AG09309 (cell line): ENCODE results near the gene LEMD2.

ENCODE experiments used
- DNase-seq: peaks from one replicate; pipeline ENCODE4 v3.0.0-alpha.2; 2010; ENCODE audit warnings: low read depth
- H3K4me3 ChIP-seq: 2 replicates; pipeline ENCODE4 v1.5.1; 2011; ENCODE audit warnings: mild to moderate bottlenecking, low read depth, low read length, moderate library complexity; ENCODE audit not compliant: control insufficient read depth
- TF ChIP-seq, protein P1 (sequence below): IDR thresholded peaks from 2 replicates; pipeline ENCODE4 v1.5.1; 2011; ENCODE audit warnings: mild to moderate bottlenecking, low read depth, low read length, inconsistent platforms; ENCODE audit not compliant: insufficient read depth, control insufficient read depth; ENCODE audit errors: missing control alignments

Gene LEMD2

DNA sequence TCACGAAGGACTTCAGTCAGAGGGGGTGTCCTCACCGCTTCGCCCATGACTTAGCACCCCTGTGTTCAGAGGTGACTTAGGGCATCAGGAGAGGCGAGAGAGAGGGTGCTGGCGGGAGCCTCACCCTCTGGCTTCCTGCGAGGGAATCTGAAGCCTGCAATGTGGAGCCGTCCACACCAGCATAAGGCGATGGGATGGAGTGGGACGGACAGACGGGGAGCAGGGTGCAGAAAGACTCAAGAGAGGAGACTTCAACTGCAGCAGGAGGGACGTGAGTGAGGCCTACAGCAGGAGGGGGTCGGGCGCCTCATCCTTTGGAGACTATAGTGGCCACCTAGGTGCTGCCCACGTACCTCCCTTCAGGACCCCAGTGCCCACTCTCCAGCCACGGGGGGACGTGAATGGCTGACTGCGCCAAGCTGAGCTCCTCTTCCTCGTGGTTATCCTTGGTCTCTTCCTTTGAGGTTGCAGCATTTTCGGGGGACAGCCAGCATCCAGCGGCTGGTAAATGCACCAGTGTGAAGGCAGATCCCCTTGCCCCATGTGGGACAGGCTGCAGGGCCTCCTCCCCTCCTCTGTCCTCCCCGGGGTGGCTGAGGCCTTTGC, 41.8 kb upstream of the LEMD2 start:
- no peak for DNase-seq
- TF ChIP-seq, protein P1, sequence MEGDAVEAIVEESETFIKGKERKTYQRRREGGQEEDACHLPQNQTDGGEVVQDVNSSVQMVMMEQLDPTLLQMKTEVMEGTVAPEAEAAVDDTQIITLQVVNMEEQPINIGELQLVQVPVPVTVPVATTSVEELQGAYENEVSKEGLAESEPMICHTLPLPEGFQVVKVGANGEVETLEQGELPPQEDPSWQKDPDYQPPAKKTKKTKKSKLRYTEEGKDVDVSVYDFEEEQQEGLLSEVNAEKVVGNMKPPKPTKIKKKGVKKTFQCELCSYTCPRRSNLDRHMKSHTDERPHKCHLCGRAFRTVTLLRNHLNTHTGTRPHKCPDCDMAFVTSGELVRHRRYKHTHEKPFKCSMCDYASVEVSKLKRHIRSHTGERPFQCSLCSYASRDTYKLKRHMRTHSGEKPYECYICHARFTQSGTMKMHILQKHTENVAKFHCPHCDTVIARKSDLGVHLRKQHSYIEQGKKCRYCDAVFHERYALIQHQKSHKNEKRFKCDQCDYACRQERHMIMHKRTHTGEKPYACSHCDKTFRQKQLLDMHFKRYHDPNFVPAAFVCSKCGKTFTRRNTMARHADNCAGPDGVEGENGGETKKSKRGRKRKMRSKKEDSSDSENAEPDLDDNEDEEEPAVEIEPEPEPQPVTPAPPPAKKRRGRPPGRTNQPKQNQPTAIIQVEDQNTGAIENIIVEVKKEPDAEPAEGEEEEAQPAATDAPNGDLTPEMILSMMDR = no peak
- no peak overlapping the region for H3K4me3 ChIP-seq

DNA sequence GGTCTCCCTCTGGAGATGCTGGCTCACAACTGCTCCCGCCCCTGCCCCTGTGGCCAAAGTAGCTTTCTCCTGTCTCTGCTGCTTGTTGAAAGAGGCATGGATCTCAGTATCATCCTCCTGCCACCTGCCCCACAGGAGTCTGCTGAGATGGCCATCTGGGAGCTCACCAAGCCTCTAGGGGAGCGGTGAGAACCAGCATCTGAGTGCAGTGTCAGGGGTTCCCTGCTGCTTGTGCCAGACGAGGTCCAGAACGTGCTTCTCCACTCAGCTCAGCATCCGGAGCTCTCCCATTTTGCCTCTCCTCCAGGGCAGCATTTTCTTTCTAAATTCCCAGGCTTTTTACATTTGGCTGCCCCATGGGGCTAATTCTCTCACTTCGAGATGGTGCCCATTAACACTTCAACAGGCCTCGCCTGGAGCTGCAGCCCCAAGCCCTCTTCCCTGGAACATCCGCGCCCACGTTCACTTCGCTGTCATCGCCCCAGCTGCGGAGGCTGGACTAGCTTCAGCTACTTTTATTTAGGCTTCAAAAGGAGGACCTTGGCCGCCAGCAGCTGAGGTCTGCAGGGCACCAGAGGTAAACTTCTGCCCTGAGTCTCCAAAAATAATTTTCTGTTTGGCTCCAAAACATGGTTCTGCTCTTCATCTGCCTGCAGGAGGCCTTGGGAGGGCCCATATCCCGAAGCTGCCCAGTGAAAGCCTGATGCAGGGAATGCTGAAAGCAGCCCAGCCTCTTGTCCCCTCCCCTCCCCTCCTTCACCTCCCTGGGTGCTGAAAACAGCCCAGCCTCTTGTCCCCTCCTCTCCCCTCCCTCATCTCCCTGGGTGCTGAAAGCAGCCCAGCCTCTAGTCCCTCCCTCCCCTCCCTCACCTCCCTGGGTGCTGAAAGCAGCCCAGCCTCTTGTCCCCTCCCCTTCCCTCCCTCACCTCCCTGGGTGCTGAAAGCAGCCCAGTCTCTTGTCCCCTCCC, 40.1 kb upstream of the LEMD2 start:
- no peak for DNase-seq
- TF ChIP-seq, protein P1 = peak; percentile 5
- no peak overlapping the region for H3K4me3 ChIP-seq

DNA sequence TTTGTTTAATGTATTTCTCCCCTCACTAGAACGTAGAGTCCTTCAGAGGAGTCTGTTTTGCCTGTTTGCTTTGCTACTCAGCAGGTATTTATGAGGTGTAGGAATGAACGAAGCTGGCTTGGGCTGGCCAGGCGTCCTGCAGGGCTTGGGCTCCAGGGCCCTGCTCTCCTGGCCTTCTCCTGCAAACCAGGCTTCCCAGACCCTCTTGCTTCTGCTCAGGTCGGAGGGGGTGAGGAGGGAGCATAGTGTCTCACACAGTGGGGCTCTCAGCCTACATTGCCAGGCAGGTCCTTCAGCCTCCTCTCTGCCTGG, 39.5 kb upstream of the LEMD2 start:
- TF ChIP-seq, protein P1 = no peak
- H3K4me3 ChIP-seq = no peak overlapping the region
- no peak for DNase-seq

DNA sequence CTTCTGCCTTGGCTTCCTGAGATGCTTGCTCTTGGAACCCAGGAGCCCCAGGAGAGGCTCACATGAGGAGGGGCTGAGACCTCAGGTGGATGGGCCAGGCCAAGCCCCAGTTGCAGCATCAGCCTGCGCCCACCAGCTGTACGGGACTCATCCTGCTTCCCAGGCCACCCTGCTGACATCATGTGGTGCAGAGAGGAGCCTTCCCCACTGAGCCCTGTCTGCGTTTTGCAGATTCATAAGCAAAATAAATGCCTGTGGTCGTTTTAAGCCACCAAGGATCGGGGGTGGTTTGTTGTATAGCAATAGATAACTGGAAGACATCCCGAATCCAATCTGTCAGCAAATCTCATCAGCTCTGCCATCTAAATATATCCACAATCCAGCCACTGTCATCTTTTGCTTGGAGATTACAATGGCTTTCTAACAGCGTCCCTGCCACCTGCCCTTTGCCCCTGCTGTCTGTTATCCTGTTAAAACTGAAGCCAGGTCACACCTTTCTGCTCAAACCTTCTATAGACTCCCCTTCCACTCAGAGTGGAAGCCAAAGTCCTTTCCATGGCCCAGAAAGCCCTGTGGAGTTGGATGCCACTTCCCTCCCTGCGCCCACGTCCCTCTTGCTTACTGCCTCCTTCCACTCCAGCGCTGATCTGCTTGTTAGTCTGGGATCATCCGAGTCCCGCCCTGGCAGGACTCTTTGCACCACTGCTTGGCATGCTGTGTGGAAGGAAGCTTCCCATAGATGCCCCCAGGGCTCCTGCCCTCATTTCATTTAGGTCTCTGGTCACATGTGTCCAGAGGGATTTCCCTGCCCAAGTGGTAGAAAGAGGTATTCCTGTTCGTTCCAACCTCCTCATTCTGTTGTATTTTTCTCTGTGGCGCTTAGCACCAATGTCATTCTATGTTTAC, 38.9 kb upstream of the LEMD2 start:
- DNase-seq = no peak
- TF ChIP-seq, protein P1 = no peak
- H3K4me3 ChIP-seq = no peak overlapping the region

DNA sequence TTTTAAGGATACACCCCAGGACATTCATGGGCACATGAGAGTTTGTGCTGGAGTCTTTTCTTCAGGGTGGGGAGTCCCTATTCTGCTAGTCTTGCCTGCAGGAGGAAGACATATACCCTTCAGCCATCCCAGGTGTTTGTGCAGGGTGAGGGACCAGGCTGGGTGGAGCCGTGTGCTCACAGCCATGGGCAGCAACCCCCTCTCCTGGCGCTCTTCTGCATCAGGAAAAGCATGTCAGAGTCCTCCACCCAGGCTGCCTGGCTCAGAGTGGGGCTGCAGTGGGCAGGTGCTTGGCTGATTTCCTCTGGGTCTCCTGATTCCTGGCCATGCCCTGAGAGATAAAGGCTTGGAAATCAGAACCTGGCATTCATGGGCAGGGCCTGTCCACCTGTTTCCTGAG, 37.6 kb upstream of the LEMD2 start:
- TF ChIP-seq, protein P1 = no peak

DNA sequence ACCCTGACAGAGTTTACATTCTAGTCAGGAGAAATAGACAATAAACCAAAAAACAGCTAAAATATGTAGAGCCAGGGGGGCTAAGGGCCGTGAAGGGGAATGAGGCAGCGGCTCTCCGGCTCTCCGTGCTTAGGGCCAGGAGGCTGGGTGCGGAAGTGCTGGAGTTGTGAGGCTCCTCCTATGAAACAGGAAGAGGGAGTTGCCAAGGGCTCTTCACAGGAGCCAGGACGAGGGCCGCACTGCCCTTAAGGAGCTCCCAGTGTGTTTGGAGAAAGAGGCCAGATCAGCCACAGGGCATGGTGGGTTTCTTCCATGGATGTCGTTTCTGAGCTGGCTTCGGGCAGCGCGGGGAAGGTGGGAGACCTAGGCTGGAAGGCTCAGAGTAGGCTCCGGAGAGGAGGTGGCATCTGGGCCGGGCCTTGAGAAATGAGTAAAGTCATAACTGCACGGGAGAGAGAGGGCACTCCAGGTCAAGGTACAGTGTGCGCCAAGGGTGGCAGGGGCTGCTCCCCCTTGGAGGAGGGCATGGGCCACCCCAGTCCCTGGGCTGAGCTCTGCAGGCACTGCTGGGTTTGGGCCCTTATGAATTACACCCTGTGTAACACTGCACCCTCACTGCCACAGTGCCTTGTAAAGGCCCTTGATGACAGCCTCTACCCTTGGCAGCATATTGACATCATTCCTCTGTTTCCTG, 35.7 kb upstream of the LEMD2 start:
- no peak overlapping the region for H3K4me3 ChIP-seq
- TF ChIP-seq, protein P1 = no peak
- no peak for DNase-seq

More for the DNA sequence above, 37.6 kb upstream of the LEMD2 start:
- no peak for DNase-seq
- H3K4me3 ChIP-seq = no peak overlapping the region
